HCT116 (cell line): ENCODE results near the gene PCDH15. TPM values are rescaled to one million over a fixed set of nuclear protein-coding genes. Genes with fewer than 3 reads are reported as not detected.

ENCODE experiments used
- ATAC-seq: fragments of 200-7000 bp; cut with Tn5 transposase; 2 replicates; pipeline ENCODE4 v1.9.1; 2020; ENCODE audit warnings: mild to moderate bottlenecking, moderate library complexity
- BruUV-seq: library from RNA; stranded (reverse); fragments of 400-500 nt; replicated peaks from 2 replicates; lab custom pipeline; 2021; lab: Mats Ljungman, UMichigan
- CTCF ChIA-PET: fragments of 300-600 bp; sonication (Branson Sonifier 250); formaldehyde crosslinking; loops from one replicate; lab custom pipeline; 2021; ENCODE audit warnings: antibody characterized with exemption; lab: Charles Lee
- POLR2A ChIA-PET: fragments of 300-600, 350-600 bp; sonication (Branson Sonifier 250); formaldehyde crosslinking; loops from one replicate; lab custom pipeline; 2021; ENCODE audit warnings: antibody characterized with exemption; lab: Charles Lee
- RAD21 ChIA-PET, 2 experiments: fragments of 300-600 bp; sonication (Branson Sonifier 250); formaldehyde crosslinking; loops; one replicate each; lab custom pipeline; 2023; ENCODE audit warnings: low total read pairs in 2 of 2; ENCODE audit not compliant: uncharacterized antibody in 2 of 2, unreplicated experiment in 2 of 2, low non-redundant PET in 1 of 2; lab: Charles Lee
- DNase-seq: peaks from one replicate; pipeline ENCODE4 v3.0.0-alpha.2; 2010; ENCODE audit warnings: low read depth, low spot score
- H2AFZ ChIP-seq: fragments of 200-600 bp; shearing (Covaris generic), sonication (generic); 2 replicates; pipeline ENCODE4 v1.6.1; 2017; ENCODE audit warnings: low read depth, mixed run types, mixed read lengths, antibody characterized with exemption, low read length; ENCODE audit not compliant: poor library complexity, severe bottlenecking
- H3K27ac ChIP-seq: 2 replicates; pipeline ENCODE4 v1.5.1; 2012; ENCODE audit warnings: low read depth, low read length
- H3K27me3 ChIP-seq: fragments of 200-600 bp; sonication (generic); 2 replicates; pipeline ENCODE4 v1.6.1; 2016; ENCODE audit warnings: mixed run types, low read length, mixed read lengths; ENCODE audit not compliant: insufficient read depth
- H3K36me3 ChIP-seq, 2 experiments: fragments of 200-500 bp in 1 of 2; fragments of 200-600 bp in 1 of 2; sonication (Bioruptor generic) in 1 of 2; sonication (generic) in 1 of 2; 2 replicates each; pipeline versions ENCODE4 v1.5.1 to v1.6.1; 2014 to 2016; ENCODE audit warnings: low read length in 2 of 2, inconsistent platforms in 1 of 2, mixed read lengths in 1 of 2, mixed run types in 1 of 2; ENCODE audit not compliant: insufficient read depth in 2 of 2, control insufficient read depth in 1 of 2
- H3K4me1 ChIP-seq, 2 experiments: fragments of 200-600 bp in 1 of 2; sonication (generic) in 1 of 2; 2 replicates each; pipeline versions ENCODE4 v1.5.1 to v1.6.1; 2012 to 2017; ENCODE audit warnings: low read length in 2 of 2, inconsistent platforms in 1 of 2, mild to moderate bottlenecking in 1 of 2, mixed read lengths in 1 of 2, mixed run types in 1 of 2, moderate library complexity in 1 of 2; ENCODE audit not compliant: insufficient read depth in 2 of 2, control insufficient read depth in 1 of 2
- H3K4me2 ChIP-seq: fragments of 200-600 bp; sonication (generic); 2 replicates; pipeline ENCODE4 v1.6.1; 2017; ENCODE audit warnings: mixed run types, low read length, mixed read lengths
- H3K4me3 ChIP-seq, 2 experiments: fragments of 200-600 bp in 1 of 2; sonication (generic) in 1 of 2; replicated peaks in 1 of 2; 2 replicates each; pipeline ENCODE4 v1.5.1; 2011 to 2016; ENCODE audit warnings: low read length in 2 of 2, control low read depth in 1 of 2, low read depth in 1 of 2, mild to moderate bottlenecking in 1 of 2, mixed read lengths in 1 of 2, mixed run types in 1 of 2
- H3K79me2 ChIP-seq: fragments of 200-600 bp; sonication (generic); 2 replicates; pipeline ENCODE4 v1.6.1; 2017; ENCODE audit warnings: mild to moderate bottlenecking, mixed run types, low read length, moderate library complexity, mixed read lengths; ENCODE audit not compliant: insufficient read depth
- H3K9ac ChIP-seq: fragments of 200-600 bp; sonication (generic); 2 replicates; pipeline ENCODE4 v1.6.1; 2016; ENCODE audit warnings: low read length, mixed read lengths
- H3K9me2 ChIP-seq: fragments of 200-600 bp; sonication (generic), shearing (Covaris generic); 2 replicates; pipeline ENCODE4 v1.6.1; 2017; ENCODE audit warnings: mixed run types, mild to moderate bottlenecking, moderate library complexity; ENCODE audit not compliant: insufficient read depth
- H3K9me3 ChIP-seq, 2 experiments: fragments of 200-500 bp in 1 of 2; fragments of 200-600 bp in 1 of 2; sonication (Bioruptor generic) in 1 of 2; sonication (generic) in 1 of 2; 2 replicates each; pipeline ENCODE4 v1.6.1; 2014 to 2017; ENCODE audit warnings: low read length in 2 of 2, mixed read lengths in 2 of 2, inconsistent platforms in 1 of 2, low read depth in 1 of 2, mild to moderate bottlenecking in 1 of 2, mixed run types in 1 of 2, moderate library complexity in 1 of 2; ENCODE audit not compliant: control insufficient read depth in 1 of 2, insufficient read depth in 1 of 2
- H4K20me1 ChIP-seq: fragments of 200-600 bp; sonication (generic), shearing (Covaris generic); 2 replicates; pipeline ENCODE4 v1.6.1; 2017; ENCODE audit warnings: mixed run types, mild to moderate bottlenecking, moderate library complexity; ENCODE audit not compliant: insufficient read depth
- CEBPB ChIP-seq: IDR thresholded peaks from 2 replicates; pipeline ENCODE4 v1.6.1; 2012; ENCODE audit warnings: low read depth
- CTCF ChIP-seq, 3 experiments: fragments of 200-600 bp in 1 of 3; sonication (generic) in 1 of 3; IDR thresholded peaks in 2 of 3; conservative IDR thresholded peaks in 1 of 3; 2 replicates each; pipeline ENCODE4 v1.5.1; 2012 to 2017; ENCODE audit warnings: low read depth in 2 of 3, low read length in 2 of 3, antibody characterized with exemption in 1 of 3, borderline replicate concordance in 1 of 3, control low read depth in 1 of 3, mild to moderate bottlenecking in 1 of 3, mixed read lengths in 1 of 3, mixed run types in 1 of 3, moderate library complexity in 1 of 3; ENCODE audit not compliant: insufficient read depth in 1 of 3
- EGR1 ChIP-seq: IDR thresholded peaks from 2 replicates; pipeline ENCODE4 v1.6.1; 2012; ENCODE audit warnings: low read depth
- EZH2 ChIP-seq: fragments of 200-600 bp; sonication (generic); IDR thresholded peaks from 2 replicates; pipeline ENCODE4 v1.6.1; 2017; ENCODE audit warnings: antibody characterized with exemption, mixed run types
- EZH2phosphoT487 ChIP-seq: fragments of 200-600 bp; IDR thresholded peaks from 2 replicates; pipeline ENCODE4 v1.6.1; 2018; ENCODE audit warnings: antibody characterized with exemption, borderline replicate concordance
- FOSL1 ChIP-seq: IDR thresholded peaks from 2 replicates; pipeline ENCODE4 v1.6.1; 2012; ENCODE audit warnings: low read depth
- JUND ChIP-seq: IDR thresholded peaks from 2 replicates; pipeline ENCODE4 v1.6.1; 2012
- MAX ChIP-seq: IDR thresholded peaks from 2 replicates; pipeline ENCODE4 v1.6.1; 2012
- POLR2AphosphoS5 ChIP-seq: IDR thresholded peaks from 2 replicates; pipeline ENCODE4 v1.6.1; 2011; ENCODE audit warnings: mild to moderate bottlenecking, low read depth, low read length, moderate library complexity
- SIN3A ChIP-seq: IDR thresholded peaks from 2 replicates; pipeline ENCODE4 v1.6.1; 2012; ENCODE audit warnings: low read depth
- SP1 ChIP-seq: IDR thresholded peaks from 2 replicates; pipeline ENCODE4 v1.6.1; 2012; ENCODE audit warnings: low read depth
- SRF ChIP-seq: IDR thresholded peaks from 2 replicates; pipeline ENCODE4 v1.6.1; 2012; ENCODE audit warnings: low read depth
- TCF7L2 ChIP-seq: IDR thresholded peaks from 2 replicates; pipeline ENCODE4 v1.7.0; 2011; ENCODE audit warnings: borderline replicate concordance, inconsistent platforms; ENCODE audit not compliant: insufficient read depth, insufficient read length; ENCODE audit errors: extremely low read depth
- YY1 ChIP-seq: IDR thresholded peaks from 2 replicates; pipeline ENCODE4 v1.6.1; 2011; ENCODE audit warnings: low read length, low read depth, moderate library complexity, mild to moderate bottlenecking; ENCODE audit not compliant: insufficient replicate concordance; ENCODE audit errors: extremely low read depth
- ZBTB33 ChIP-seq: IDR thresholded peaks from 2 replicates; pipeline ENCODE4 v1.6.1; 2011; ENCODE audit warnings: mild to moderate bottlenecking, low read length, moderate library complexity; ENCODE audit not compliant: insufficient replicate concordance; ENCODE audit errors: extremely low read depth
- ZNF274 ChIP-seq: fragments of 200-500 bp; sonication (Bioruptor generic); IDR thresholded peaks from 2 replicates; pipeline ENCODE4 v1.6.1; 2014; ENCODE audit warnings: mild to moderate bottlenecking, low read depth, low read length, inconsistent platforms
- intact Hi-C: fragments of 100-400 bp; cut with micrococcal nuclease; formaldehyde crosslinking; loops from 2 replicates; pipeline ENCODE4 v1.10.0; 2022
- total RNA-seq: library from RNA; stranded (reverse); gene quantifications from one replicate; pipeline ENCODE4 v1.2.1, GENCODE V29; 2021; ENCODE audit not compliant: unreplicated experiment
- TF ChIP-seq, protein P1 (sequence below): IDR thresholded peaks from 2 replicates; pipeline ENCODE4 v1.6.1; 2012

The PCDH15 gene
- total RNA-seq, 1 experiment from 2014 or later = not detected

DNA sequence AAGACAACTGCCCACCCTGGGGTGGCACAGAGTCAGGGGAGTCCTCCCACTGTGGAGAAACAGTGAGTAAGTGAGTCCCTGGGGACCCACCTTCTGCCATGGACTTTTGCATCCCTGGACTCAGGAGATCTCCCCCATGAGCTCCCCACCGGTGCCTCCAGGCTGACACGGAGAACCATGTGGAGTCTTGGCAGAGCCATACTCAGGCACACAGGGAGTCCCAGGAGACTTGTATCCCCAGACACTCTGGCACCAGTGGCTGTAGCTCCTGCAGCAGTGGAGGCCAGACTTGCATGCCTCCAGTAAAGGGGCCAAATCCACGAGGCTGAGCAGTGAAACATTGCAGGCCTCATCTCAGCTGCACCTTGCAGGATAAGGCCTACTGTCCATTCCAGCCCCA is 791.4 kb downstream of the PCDH15 start:
- Histone ChIP-seq H3K9me2 (no peaks in the 10 kb centered on the region), H3K4me2 (no peak overlapping the region), H3K9me3 (peaks cover 12 to 15% of the 10 kb centered on the region in 2 experiments; a peak in 2 of 4 replicates), H4K20me1 (no peaks in the 10 kb centered on the region), H3K79me2 (no peaks in the 10 kb centered on the region), H2AFZ (no peak overlapping the region), H3K4me1 (no peaks in the 10 kb centered on the region), H3K36me3 (no peaks in the 10 kb centered on the region), H3K27ac (no peak overlapping the region), H3K27me3 (no peaks in the 10 kb centered on the region), H3K9ac (no peak overlapping the region), H3K4me3 (no peak overlapping the region)
- TF ChIP-seq EGR1 (no peak), EZH2phosphoT487 (no peak), SIN3A (no peak), MAX (no peak), JUND (no peak), CTCF (IDR thresholded peaks at IDR 0.05 in 2 of 3, conservative IDR thresholded peaks at IDR 0.05 in 1 of 3; ENCODE audit: borderline replicate concordance in 1 of 3, insufficient read depth in 1 of 3, low read depth in 2 of 3, low read length in 2 of 3) (no peak), CEBPB (no peak), SRF (no peak), EZH2 (no peak), FOSL1 (no peak), YY1 (no peak), SP1 (no peak), POLR2AphosphoS5 (no peak), TCF7L2 (no peak), ZBTB33 (no peak), ZNF274 (no peak)
- TF ChIP-seq, protein P1, sequence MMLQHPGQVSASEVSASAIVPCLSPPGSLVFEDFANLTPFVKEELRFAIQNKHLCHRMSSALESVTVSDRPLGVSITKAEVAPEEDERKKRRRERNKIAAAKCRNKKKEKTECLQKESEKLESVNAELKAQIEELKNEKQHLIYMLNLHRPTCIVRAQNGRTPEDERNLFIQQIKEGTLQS = no peak
- ChIA-PET RAD21 (no interaction called here), CTCF (no interaction called here), POLR2A (no interaction called here)
- BruUV-seq = no TSS peak
- ATAC-seq = no peak
- no peak for DNase-seq
- intact Hi-C loops = no loop called here
